SJSA1 (cell line): ENCODE measurements around the gene TAB3. TPM values are rescaled to one million over a fixed set of nuclear protein-coding genes. Genes with fewer than 3 reads are reported as not detected.

Experiments used
- DNase-seq, 2 experiments: peaks; one replicate each; pipeline ENCODE4 v3.0.0-alpha.2; 2015 to 2020; ENCODE audit warnings: low spot score in 2 of 2, low read depth in 1 of 2
- H3K27ac ChIP-seq: fragments of 250-450 bp; sonication (Bioruptor Pico); 2 replicates; pipeline ENCODE4 v1.5.1; 2020; ENCODE audit warnings: mild to moderate bottlenecking, moderate library complexity
- H3K27me3 ChIP-seq: fragments of 250-450 bp; sonication (Bioruptor Pico); replicated peaks from 2 replicates; pipeline ENCODE4 v1.5.1; 2020; ENCODE audit warnings: mild to moderate bottlenecking, moderate library complexity
- H3K36me3 ChIP-seq: fragments of 250-450 bp; sonication (Bioruptor Pico); 2 replicates; pipeline ENCODE4 v1.5.1; 2020; ENCODE audit warnings: mild to moderate bottlenecking
- H3K4me1 ChIP-seq: fragments of 250-450 bp; sonication (Bioruptor Pico); replicated peaks from 2 replicates; pipeline ENCODE4 v1.6.1; 2021; ENCODE audit warnings: mild to moderate bottlenecking
- H3K4me3 ChIP-seq: fragments of 250-450 bp; sonication (Bioruptor Pico); 2 replicates; pipeline ENCODE4 v1.5.1; 2020; ENCODE audit warnings: mild to moderate bottlenecking
- H3K9me3 ChIP-seq: fragments of 250-450 bp; sonication (Bioruptor Pico); replicated peaks from 2 replicates; pipeline ENCODE4 v1.5.1; 2020; ENCODE audit warnings: mild to moderate bottlenecking
- total RNA-seq: library from RNA; depleted of rRNA; stranded (reverse); fragments of >200 nt; shearing (Covaris generic); gene quantifications from 2 replicates; pipeline ENCODE4 v1.2.3, GENCODE V29; 2014

The TAB3 gene
- total RNA-seq, 1 experiment from 2014 or later: 11.1 TPM

DNA sequence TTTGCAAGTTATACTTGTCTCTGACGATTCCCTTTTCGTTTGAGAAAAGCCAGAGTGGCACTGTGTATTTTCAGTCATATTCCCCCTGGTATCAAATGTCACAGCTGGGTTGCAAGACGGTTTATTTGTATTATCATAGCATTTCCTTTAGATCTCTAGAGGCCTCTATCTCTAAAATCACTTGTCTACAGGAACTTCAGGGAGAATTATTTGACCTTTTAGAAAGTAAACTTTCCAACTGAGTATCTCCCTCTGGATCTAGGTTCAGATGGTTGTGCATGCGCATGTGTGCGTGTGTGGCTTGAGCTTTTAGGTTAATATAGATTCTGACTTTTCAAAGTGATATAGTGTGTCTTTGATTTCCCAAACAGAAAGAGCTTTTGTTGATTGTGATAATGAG, 15.1 kb upstream of the TAB3 start:
- no peaks in the 10 kb centered on the region for H3K27me3 ChIP-seq

DNA sequence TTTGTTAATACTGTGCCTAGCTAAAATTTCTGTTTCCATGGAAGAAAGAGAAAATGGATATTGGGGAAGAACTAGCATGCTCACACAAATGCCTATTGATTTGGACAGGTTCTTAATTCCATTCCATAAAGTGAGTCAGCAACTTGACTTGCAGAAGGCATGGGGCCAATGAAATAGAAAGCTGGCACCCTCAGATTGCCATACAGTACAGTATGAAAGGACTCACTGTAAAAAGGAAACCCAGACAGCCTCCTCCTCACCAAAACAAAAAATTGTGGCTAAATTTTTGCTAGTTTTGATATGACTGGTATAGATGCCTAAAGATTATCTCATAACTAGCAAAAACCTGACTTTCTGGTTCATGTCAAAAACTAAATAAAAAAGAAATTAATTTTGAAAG, 11.2 kb upstream of the TAB3 start:
- H3K27me3 ChIP-seq: no peaks in the 10 kb centered on the region
- no peak for DNase-seq
- no peak overlapping the region for H3K27ac ChIP-seq
- no peaks in the 10 kb centered on the region for H3K9me3 ChIP-seq
- H3K36me3 ChIP-seq: no peaks in the 10 kb centered on the region
- H3K4me1 ChIP-seq: no peaks in the 10 kb centered on the region
- no peak overlapping the region for H3K4me3 ChIP-seq

More for the DNA sequence above, 15.1 kb upstream of the TAB3 start:
- no peak for DNase-seq
- H3K9me3 ChIP-seq: no peaks in the 10 kb centered on the region
- H3K27ac ChIP-seq: no peak overlapping the region
- H3K36me3 ChIP-seq: no peaks in the 10 kb centered on the region
- H3K4me1 ChIP-seq: no peaks in the 10 kb centered on the region
- no peak overlapping the region for H3K4me3 ChIP-seq

GRCh38 chrX:30898886-30899285, 9.8 kb upstream of the TAB3 start:
- DNase-seq: no peak
- Histone ChIP-seq H3K4me1 (no peaks in the 10 kb centered on the region), H3K36me3 (no peaks in the 10 kb centered on the region), H3K27me3 (no peaks in the 10 kb centered on the region), H3K27ac (no peak overlapping the region), H3K4me3 (no peak overlapping the region), H3K9me3 (no peaks in the 10 kb centered on the region)

- Histone ChIP-seq H3K27ac (no peak overlapping the region), H3K27me3 (no peaks in the 10 kb centered on the region), H3K4me3 (no peak overlapping the region), H3K4me1 (no peaks in the 10 kb centered on the region), H3K9me3 (no peaks in the 10 kb centered on the region), H3K36me3 (no peaks in the 10 kb centered on the region)
- DNase-seq: no peak
Measured at GRCh38 chrX:30895370-30895769, 6.3 kb upstream of the TAB3 start.

DNA sequence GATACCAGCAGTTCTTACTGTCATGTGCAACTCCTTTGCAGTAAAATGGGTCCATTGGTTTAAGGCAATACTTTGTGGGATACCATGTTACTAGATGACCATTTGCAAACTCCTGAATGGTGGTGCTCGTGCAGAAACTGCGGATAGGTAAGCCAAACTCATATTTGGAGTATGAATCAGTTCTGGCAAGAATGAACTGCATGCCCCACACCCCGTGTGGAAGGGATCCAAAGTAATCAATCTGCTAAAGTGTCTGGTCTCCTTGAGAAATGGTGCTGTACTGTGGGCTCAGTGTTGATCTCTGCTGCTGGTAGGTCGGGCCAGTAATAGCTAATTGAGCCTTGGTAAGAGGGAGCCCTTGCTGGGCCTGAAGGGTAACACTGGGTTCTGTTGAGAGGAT, 4.2 kb upstream of the TAB3 start:
- Histone ChIP-seq H3K36me3 (peaks cover 4% of the 10 kb centered on the region), H3K27ac (no peak overlapping the region), H3K27me3 (no peaks in the 10 kb centered on the region), H3K4me3 (no peak overlapping the region), H3K9me3 (no peaks in the 10 kb centered on the region), H3K4me1 (no peaks in the 10 kb centered on the region)
- no peak for DNase-seq

DNA sequence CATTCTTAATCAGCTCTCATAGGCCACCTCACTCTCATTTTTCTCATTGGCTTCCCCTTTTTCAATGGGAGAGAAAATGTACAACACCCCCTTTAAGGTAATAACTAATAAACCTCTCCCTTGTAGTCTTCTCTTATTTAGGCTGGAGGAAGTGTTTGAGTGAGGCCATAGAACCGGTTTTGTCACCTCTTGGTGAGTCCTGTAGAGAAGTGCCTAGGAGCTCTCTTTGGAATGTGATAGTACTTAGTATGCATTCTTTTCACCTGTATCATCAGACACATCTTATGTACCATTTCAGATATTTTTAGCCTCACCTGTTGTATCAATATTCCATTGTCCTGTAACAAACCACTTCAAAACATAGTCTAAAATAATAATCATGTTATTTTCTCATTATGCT, 3.5 kb upstream of the TAB3 start:
- H3K36me3 ChIP-seq: peaks cover 4% of the 10 kb centered on the region
- H3K9me3 ChIP-seq: no peaks in the 10 kb centered on the region
- DNase-seq: no peak
- no peak overlapping the region for H3K4me3 ChIP-seq
- no peak overlapping the region for H3K27ac ChIP-seq
- H3K27me3 ChIP-seq: no peaks in the 10 kb centered on the region
- no peaks in the 10 kb centered on the region for H3K4me1 ChIP-seq

DNA sequence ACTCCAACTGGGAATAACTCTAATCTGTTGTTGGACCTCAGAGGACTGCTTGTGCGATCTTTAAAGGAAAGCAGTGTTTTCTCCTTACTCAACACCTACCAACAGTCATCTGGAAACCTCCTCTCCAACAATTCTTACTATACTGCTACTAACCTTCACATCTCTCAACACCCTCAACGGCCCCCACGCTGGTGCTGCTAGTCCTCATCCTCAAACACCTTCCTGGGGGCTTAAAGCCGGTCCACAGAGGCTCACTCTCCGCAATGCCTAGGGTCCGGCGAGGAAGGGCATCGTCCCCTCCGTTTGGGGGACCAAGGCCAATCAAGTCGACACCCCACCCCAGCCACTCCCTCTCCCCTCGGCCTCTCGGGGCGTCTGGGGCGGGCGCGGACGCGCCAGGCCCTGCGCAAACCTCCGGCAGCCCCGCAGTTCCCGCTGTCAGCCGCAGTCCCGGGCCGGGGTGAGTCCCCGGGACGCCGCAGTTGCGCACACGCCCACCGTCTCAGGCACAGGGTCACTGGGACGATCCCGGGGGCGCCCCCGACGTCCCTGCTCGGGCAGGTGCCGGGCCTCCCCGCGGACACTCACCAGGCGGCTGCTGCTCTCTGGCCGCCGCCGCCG, 418 bp downstream of the TAB3 start:
- Histone ChIP-seq H3K36me3 (peaks cover 4% of the 10 kb centered on the region), H3K9me3 (no peaks in the 10 kb centered on the region), H3K4me1 (no peaks in the 10 kb centered on the region), H3K27me3 (no peaks in the 10 kb centered on the region), H3K27ac (no peak overlapping the region; the same call in 1 of the 2 replicates), H3K4me3 (peak overlapping the region; percentile 94)
- peak in 1 of 2 experiments; percentile 2 for DNase-seq

GRCh38 chrX:30887721-30888120, 1.3 kb downstream of the TAB3 start:
- Histone ChIP-seq H3K9me3 (no peaks in the 10 kb centered on the region), H3K4me3 (no peak overlapping the region), H3K4me1 (no peaks in the 10 kb centered on the region), H3K27me3 (no peaks in the 10 kb centered on the region), H3K27ac (no peak overlapping the region), H3K36me3 (peaks cover 4% of the 10 kb centered on the region)
- no peak for DNase-seq

DNA sequence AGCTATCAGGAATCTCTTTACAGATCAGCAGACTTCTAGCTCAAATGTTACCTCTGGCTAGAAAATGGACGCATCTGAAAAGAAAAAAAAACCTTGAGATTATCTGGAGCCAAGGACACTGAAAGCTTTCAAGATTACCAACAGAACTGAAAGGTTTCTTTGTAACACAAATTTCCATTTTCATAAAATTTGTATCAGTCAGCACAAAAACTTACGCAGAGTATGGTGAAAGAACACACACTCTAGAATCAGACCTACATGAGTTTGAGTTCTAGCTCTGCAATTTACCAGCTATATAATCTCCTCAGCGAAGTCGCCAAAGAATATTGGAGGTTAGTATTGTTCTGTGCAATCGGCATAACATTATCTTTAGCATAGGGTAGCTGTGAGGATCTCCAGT, 1.8 kb downstream of the TAB3 start:
- no peak for DNase-seq
- no peak overlapping the region for H3K27ac ChIP-seq
- no peaks in the 10 kb centered on the region for H3K4me1 ChIP-seq
- H3K36me3 ChIP-seq: peaks cover 4% of the 10 kb centered on the region
- H3K27me3 ChIP-seq: no peaks in the 10 kb centered on the region
- no peak overlapping the region for H3K4me3 ChIP-seq
- no peaks in the 10 kb centered on the region for H3K9me3 ChIP-seq

DNA sequence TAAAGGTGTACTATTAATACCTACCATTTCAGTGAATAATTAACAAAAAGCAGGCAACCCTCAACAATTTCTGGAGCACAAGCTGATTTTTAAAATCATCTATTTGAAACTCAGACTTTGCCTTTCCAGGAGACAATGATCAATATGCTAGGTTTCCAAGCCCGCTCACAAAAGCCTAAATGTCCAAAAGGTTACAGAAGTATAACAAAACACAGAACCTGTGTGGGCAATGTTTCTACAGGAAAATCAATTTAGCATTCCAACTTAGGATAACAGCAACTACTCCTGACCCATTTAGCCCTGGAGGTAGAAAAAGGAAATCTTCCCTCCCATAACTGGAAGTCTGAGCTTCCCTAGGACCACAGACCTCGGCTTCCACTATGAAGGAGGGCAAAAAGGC, 3.9 kb downstream of the TAB3 start:
- H3K4me1 ChIP-seq: no peaks in the 10 kb centered on the region
- H3K4me3 ChIP-seq: no peak overlapping the region
- peaks cover 4% of the 10 kb centered on the region for H3K36me3 ChIP-seq
- H3K27me3 ChIP-seq: no peaks in the 10 kb centered on the region
- DNase-seq: no peak
- no peaks in the 10 kb centered on the region for H3K9me3 ChIP-seq
- no peak overlapping the region for H3K27ac ChIP-seq

GRCh38 chrX:30883138-30883537, 5.9 kb downstream of the TAB3 start:
- no peaks in the 10 kb centered on the region for H3K36me3 ChIP-seq
- H3K27me3 ChIP-seq: no peaks in the 10 kb centered on the region
- DNase-seq: no peak
- no peaks in the 10 kb centered on the region for H3K4me1 ChIP-seq
- H3K9me3 ChIP-seq: no peaks in the 10 kb centered on the region
- no peak overlapping the region for H3K4me3 ChIP-seq
- no peak overlapping the region for H3K27ac ChIP-seq

- Histone ChIP-seq H3K4me1 (no peaks in the 10 kb centered on the region), H3K9me3 (no peaks in the 10 kb centered on the region), H3K27me3 (no peaks in the 10 kb centered on the region), H3K36me3 (no peaks in the 10 kb centered on the region), H3K27ac (no peak overlapping the region), H3K4me3 (no peak overlapping the region)
- DNase-seq: no peak
Measured at GRCh38 chrX:30881797-30882196, 7.3 kb downstream of the TAB3 start.

DNA sequence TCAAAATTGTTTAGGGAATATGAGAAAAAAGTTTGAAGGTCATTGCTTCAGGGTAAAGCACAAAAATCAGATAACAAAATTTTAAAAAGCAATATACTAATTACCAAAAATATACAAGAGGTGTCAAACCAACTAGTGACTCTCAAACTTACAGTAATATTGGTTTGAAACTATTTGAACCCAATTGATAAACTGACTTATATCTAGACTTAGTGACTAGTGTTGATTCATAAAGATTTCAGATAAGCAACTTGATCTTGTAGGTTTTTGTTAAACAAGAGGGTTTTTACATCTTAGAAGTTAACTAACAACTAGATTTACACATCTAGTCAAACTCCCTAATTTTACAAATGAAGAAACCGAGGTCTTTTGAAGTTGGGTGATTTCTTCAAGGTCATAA, 7.7 kb downstream of the TAB3 start:
- no peak overlapping the region for H3K4me3 ChIP-seq
- H3K9me3 ChIP-seq: no peaks in the 10 kb centered on the region
- H3K27me3 ChIP-seq: no peaks in the 10 kb centered on the region
- no peak overlapping the region for H3K27ac ChIP-seq
- H3K4me1 ChIP-seq: no peaks in the 10 kb centered on the region
- no peak for DNase-seq
- H3K36me3 ChIP-seq: no peaks in the 10 kb centered on the region

DNA sequence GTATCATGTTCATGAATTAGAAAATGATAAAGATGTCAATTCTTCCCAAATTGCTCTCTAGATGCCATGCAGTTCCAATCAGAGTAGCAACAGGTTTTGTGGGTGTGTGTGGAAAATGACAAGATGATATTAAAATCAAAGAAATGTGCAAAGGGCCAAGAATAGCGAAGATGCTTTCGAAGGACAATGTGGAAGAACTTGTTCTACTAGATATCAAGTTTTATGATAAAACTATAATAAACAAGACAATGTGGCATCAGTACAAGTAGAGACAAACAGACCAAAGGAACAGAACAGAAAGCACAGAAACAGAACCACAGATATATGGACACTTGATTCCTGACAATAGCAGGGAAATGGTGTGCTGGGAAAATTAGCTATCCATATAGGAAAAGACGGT, 9.0 kb downstream of the TAB3 start:
- DNase-seq: no peak
- no peaks in the 10 kb centered on the region for H3K27me3 ChIP-seq
- no peak overlapping the region for H3K27ac ChIP-seq
- no peaks in the 10 kb centered on the region for H3K4me1 ChIP-seq
- H3K4me3 ChIP-seq: no peak overlapping the region
- no peaks in the 10 kb centered on the region for H3K9me3 ChIP-seq
- no peaks in the 10 kb centered on the region for H3K36me3 ChIP-seq

DNA sequence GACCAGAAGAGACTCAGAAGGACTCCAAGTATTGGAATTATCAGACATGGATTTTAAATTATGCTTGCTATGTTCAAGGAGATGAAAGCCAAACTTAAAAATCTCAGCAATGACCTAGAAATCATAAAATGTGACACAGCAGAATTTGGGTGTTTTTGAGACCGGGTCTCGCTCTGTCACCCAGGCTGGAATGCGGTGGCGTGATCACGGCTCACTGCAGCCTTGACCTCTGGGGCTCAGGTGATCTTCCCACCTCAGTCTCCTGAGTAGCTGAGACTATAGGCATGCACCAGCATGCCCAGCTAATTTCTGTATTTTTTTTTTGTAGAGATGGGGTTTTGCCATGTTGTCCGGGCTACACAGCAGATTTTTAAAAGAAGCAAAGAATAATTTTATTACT, 12.7 kb downstream of the TAB3 start:
- no peaks in the 10 kb centered on the region for H3K4me1 ChIP-seq
- H3K9me3 ChIP-seq: no peaks in the 10 kb centered on the region
- H3K27me3 ChIP-seq: no peaks in the 10 kb centered on the region
- H3K27ac ChIP-seq: no peak overlapping the region
- no peak for DNase-seq
- H3K36me3 ChIP-seq: no peaks in the 10 kb centered on the region
- H3K4me3 ChIP-seq: no peak overlapping the region
